Gastroesophageal sphincter (tissue), 3 donors: ENCODE data around the gene LHFPL2.

Experiments used
- CTCF ChIP-seq, 4 experiments: fragments of 200-600 bp in 2 of 4; fragments of 450-650 bp in 2 of 4; sonication (generic) in 1 of 4; IDR thresholded peaks; one replicate each; pipeline ENCODE4 v1.5.1; 2017 to 2019; ENCODE audit warnings: antibody characterized with exemption in 4 of 4, mild to moderate bottlenecking in 2 of 4, moderate library complexity in 2 of 4
- EP300 ChIP-seq: sonication (generic); formaldehyde crosslinking; IDR thresholded peaks from one replicate; pipeline ENCODE4 v1.6.1; 2017; ENCODE audit warnings: antibody characterized with exemption, mild to moderate bottlenecking
- POLR2A ChIP-seq, 2 donors: fragments of 450-650 bp; IDR thresholded peaks; one replicate each; pipeline ENCODE4 v1.6.1; 2017; ENCODE audit warnings: antibody characterized with exemption in 2 of 2, mild to moderate bottlenecking in 2 of 2, moderate library complexity in 1 of 2
- POLR2AphosphoS5 ChIP-seq: sonication (generic); formaldehyde crosslinking; IDR thresholded peaks from one replicate; pipeline ENCODE4 v1.6.1; 2017; ENCODE audit warnings: antibody characterized with exemption

- TF ChIP-seq CTCF (IDR thresholded peaks at IDR 0.05) (no peak), POLR2A (IDR thresholded peaks at IDR 0.05) (no peak), EP300 (no peak), POLR2AphosphoS5 (no peak)
Observed at GRCh38 chr5:78573318-78573717, 75.3 kb downstream of the LHFPL2 start.
